ENCODE results near the gene TRAF3IP1. TPM values are rescaled to one million over a fixed set of nuclear protein-coding genes. Genes with fewer than 3 reads are reported as not detected.

Gene TRAF3IP1
- total RNA-seq, 1 donor from 2014 or later = 13.6 TPM

- peak; percentile 5 for ATAC-seq (ENCODE audit: poor library complexity)
- intact Hi-C loops (cut with DNase I) = no loop called here
- DNase-seq = no peak
Measured at GRCh38 chr2:238449241-238449640, 128.9 kb downstream of the TRAF3IP1 start.

- ATAC-seq (ENCODE audit: poor library complexity) (peak; percentile 91), DNase-seq (peak; percentile 85)
- intact Hi-C loops (cut with DNase I) = no loop called here
Measured at GRCh38 chr2:238449909-238450417, 129.6 kb downstream of the TRAF3IP1 start.

GRCh38 chr2:238450440-238450861 lies 130.1 kb downstream of the TRAF3IP1 start:
- DNase-seq = peak; percentile 75
- intact Hi-C loops (cut with DNase I) = no loop called here
- ATAC-seq (ENCODE audit: poor library complexity) = peak; percentile 81

Other genes starting within 250 kb of the TRAF3IP1 start
- not detected for gene ESPNL, start 220.2 kb upstream of the TRAF3IP1 start, total RNA-seq
- 20.0 TPM for gene KLHL30, start 181.8 kb upstream of the TRAF3IP1 start, total RNA-seq
- gene ERFE, start 161.5 kb upstream of the TRAF3IP1 start, total RNA-seq = not detected
- 23.8 TPM for gene ILKAP, start 116.8 kb upstream of the TRAF3IP1 start, total RNA-seq
- 2.5 TPM for gene HES6, start 80.5 kb upstream of the TRAF3IP1 start, total RNA-seq
- gene PER2, start 31.9 kb upstream of the TRAF3IP1 start, total RNA-seq = 3.6 TPM
- gene ASB1, start 106.4 kb downstream of the TRAF3IP1 start, total RNA-seq = 69.8 TPM

All from Right ventricle myocardium superior (tissue), 1 donor.